H1 (cell line): ENCODE measurements around the gene BZW2. TPM values are rescaled to one million over a fixed set of nuclear protein-coding genes. Genes with fewer than 3 reads are reported as not detected.

Experiments used
- CTCF ChIA-PET: fragments of 300-600 bp; sonication (Branson Sonifier 250); formaldehyde crosslinking; loops from one replicate; lab custom pipeline; 2021; ENCODE audit not compliant: partially characterized antibody; lab: Charles Lee
- POLR2A ChIA-PET: fragments of 300-600 bp; sonication (Branson Sonifier 250); formaldehyde crosslinking; loops from one replicate; lab custom pipeline; 2021; ENCODE audit warnings: inconsistent platforms; ENCODE audit not compliant: partially characterized antibody; lab: Charles Lee
- DNase-seq, 2 experiments: peaks; one replicate each; pipeline versions ENCODE4 v3.0.0 to v3.0.0-alpha.2; 2010 to 2022; ENCODE audit warnings: low spot score in 2 of 2, low read depth in 1 of 2, mixed read lengths in 1 of 2
- FAIRE-seq: peaks from 2 replicates; lab custom pipeline; 2011; peaks lifted over from hg19 to GRCh38; lab: Jason Lieb, UNC
- H2AFZ ChIP-seq: 2 replicates; pipeline ENCODE4 v1.8.1; 2012; ENCODE audit warnings: low read length, inconsistent platforms
- H2AK5ac ChIP-seq: 2 replicates; pipeline ENCODE4 v1.6.1; 2013; ENCODE audit warnings: low read depth, low read length
- H2BK120ac ChIP-seq: replicated peaks from 2 replicates; pipeline ENCODE3; 2013; ENCODE audit warnings: low read depth, low read length, inconsistent platforms
- H2BK12ac ChIP-seq: 2 replicates; pipeline ENCODE4 v1.6.1; 2013; ENCODE audit warnings: low read depth, low read length
- H2BK15ac ChIP-seq: 2 replicates; pipeline ENCODE4 v1.6.1; 2013; ENCODE audit warnings: low read length
- H2BK20ac ChIP-seq: 2 replicates; pipeline ENCODE4 v1.6.1; 2013; ENCODE audit warnings: low read length
- H2BK5ac ChIP-seq: 2 replicates; pipeline ENCODE4 v1.6.1; 2013; ENCODE audit warnings: low read depth, low read length
- H3K14ac ChIP-seq: 2 replicates; pipeline ENCODE4 v1.6.1; 2013; ENCODE audit warnings: inconsistent platforms; ENCODE audit not compliant: insufficient read length
- H3K18ac ChIP-seq: 2 replicates; pipeline ENCODE4 v1.6.1; 2013; ENCODE audit warnings: low read length; ENCODE audit errors: extremely low read depth
- H3K23ac ChIP-seq: 2 replicates; pipeline ENCODE4 v1.6.1; 2013; ENCODE audit warnings: inconsistent platforms; ENCODE audit not compliant: insufficient read length
- H3K23me2 ChIP-seq: 2 replicates; pipeline ENCODE4 v1.6.1; 2013; ENCODE audit warnings: low read depth, low read length
- H3K27ac ChIP-seq: 2 replicates; pipeline ENCODE4 v1.6.1; 2011; ENCODE audit warnings: low read depth, low read length, inconsistent platforms
- H3K27me3 ChIP-seq, 4 experiments: replicated peaks in 1 of 4; 1 replicate in 1 of 4; 2 replicates in 3 of 4; pipeline versions ENCODE4 v1.6.1 to v1.8.1; 2011 to 2013; ENCODE audit warnings: low read length in 3 of 4, mild to moderate bottlenecking in 3 of 4, inconsistent platforms in 2 of 4, mixed read lengths in 2 of 4, moderate library complexity in 1 of 4; ENCODE audit not compliant: control insufficient read depth in 3 of 4, insufficient read depth in 3 of 4; ENCODE audit errors: extremely low read depth in 1 of 4
- H3K36me3 ChIP-seq, 4 experiments: 2 replicates each; pipeline versions ENCODE4 v1.6.1 to v1.8.1; 2011 to 2013; ENCODE audit warnings: mild to moderate bottlenecking in 4 of 4, low read length in 3 of 4, moderate library complexity in 2 of 4, control low read depth in 1 of 4, inconsistent platforms in 1 of 4; ENCODE audit not compliant: insufficient read depth in 4 of 4, control insufficient read depth in 2 of 4
- H3K4ac ChIP-seq: replicated peaks from 2 replicates; pipeline ENCODE3; 2013; ENCODE audit warnings: low read length, low read depth, mixed read lengths, inconsistent platforms; ENCODE audit not compliant: insufficient read length
- H3K4me1 ChIP-seq, 4 experiments: replicated peaks in 1 of 4; 1 replicate in 1 of 4; 2 replicates in 3 of 4; pipeline versions ENCODE4 v1.6.1 to v1.8.1; 2011 to 2013; ENCODE audit warnings: low read length in 3 of 4, inconsistent platforms in 2 of 4, mixed read lengths in 1 of 4; ENCODE audit not compliant: insufficient read depth in 4 of 4, control insufficient read depth in 3 of 4
- H3K4me2 ChIP-seq, 2 experiments: 2 replicates each; pipeline versions ENCODE4 v1.6.1 to v1.8.1; 2011 to 2013; ENCODE audit warnings: low read depth in 2 of 2, low read length in 2 of 2, control low read depth in 1 of 2, inconsistent platforms in 1 of 2, mild to moderate bottlenecking in 1 of 2; ENCODE audit not compliant: insufficient read depth in 1 of 2
- H3K4me3 ChIP-seq, 4 experiments: fragments of 200-600, 300-600 bp in 1 of 4; sonication (generic), shearing (Covaris generic), sonication (Bioruptor Twin) in 1 of 4; 2 replicates each; pipeline versions ENCODE4 v1.5.1 to v1.8.1; 2011 to 2016; ENCODE audit warnings: low read length in 4 of 4, low read depth in 3 of 4, control low read depth in 2 of 4, inconsistent platforms in 2 of 4, mild to moderate bottlenecking in 2 of 4, mixed read lengths in 1 of 4, moderate library complexity in 1 of 4; ENCODE audit not compliant: insufficient read depth in 2 of 4; ENCODE audit errors: extremely low read depth in 1 of 4
- H3K56ac ChIP-seq: replicated peaks from 2 replicates; pipeline ENCODE3; 2013; ENCODE audit warnings: low read depth, mild to moderate bottlenecking, mixed read lengths, low read length, inconsistent platforms; ENCODE audit not compliant: insufficient read length
- H3K79me1 ChIP-seq: 2 replicates; pipeline ENCODE4 v1.6.1; 2013; ENCODE audit warnings: low read depth, low read length, control low read depth
- H3K79me2 ChIP-seq, 2 experiments: 2 replicates each; pipeline versions ENCODE4 v1.6.1 to v1.8.1; 2012 to 2013; ENCODE audit warnings: low read length in 2 of 2, mild to moderate bottlenecking in 2 of 2, inconsistent platforms in 1 of 2; ENCODE audit not compliant: insufficient read depth in 2 of 2, control insufficient read depth in 1 of 2
- H3K9ac ChIP-seq, 4 experiments: replicated peaks in 1 of 4; 1 replicate in 1 of 4; 2 replicates in 3 of 4; pipeline versions ENCODE4 v1.6.1 to v1.8.1; 2011 to 2013; ENCODE audit warnings: low read depth in 3 of 4, low read length in 3 of 4, control low read depth in 2 of 4, mild to moderate bottlenecking in 2 of 4, moderate library complexity in 2 of 4, inconsistent platforms in 1 of 4; ENCODE audit errors: extremely low read depth in 1 of 4
- H3K9me3 ChIP-seq, 2 experiments: 2 replicates each; pipeline versions ENCODE4 v1.6.1 to v1.8.1; 2012 to 2013; ENCODE audit warnings: mild to moderate bottlenecking in 2 of 2, moderate library complexity in 2 of 2, control low read depth in 1 of 2, inconsistent platforms in 1 of 2, low read depth in 1 of 2, low read length in 1 of 2, mixed read lengths in 1 of 2; ENCODE audit not compliant: insufficient read depth in 2 of 2
- H4K20me1 ChIP-seq, 2 experiments: replicated peaks in 1 of 2; 2 replicates each; pipeline versions ENCODE3 to v1.8.1; 2011 to 2013; ENCODE audit warnings: inconsistent platforms in 2 of 2, low read length in 2 of 2, mild to moderate bottlenecking in 1 of 2; ENCODE audit not compliant: insufficient read depth in 2 of 2, control insufficient read depth in 1 of 2
- H4K5ac ChIP-seq: 2 replicates; pipeline ENCODE4 v1.6.1; 2013; ENCODE audit warnings: low read length, low read depth, mixed read lengths, inconsistent platforms; ENCODE audit not compliant: insufficient read length
- H4K8ac ChIP-seq: 2 replicates; pipeline ENCODE4 v1.8.0; 2013; ENCODE audit warnings: mild to moderate bottlenecking, moderate library complexity, low read length, inconsistent platforms; ENCODE audit not compliant: insufficient read depth; ENCODE audit errors: extremely low read depth
- H4K91ac ChIP-seq: replicated peaks from 2 replicates; pipeline ENCODE3; 2013; ENCODE audit warnings: low read length, mixed read lengths, inconsistent platforms; ENCODE audit not compliant: insufficient read length
- CREB1 ChIP-seq: IDR thresholded peaks from 2 replicates; pipeline ENCODE4 v1.6.1; 2012; ENCODE audit warnings: inconsistent platforms
- POLR2A ChIP-seq, 2 experiments: IDR thresholded peaks; 1 replicate in 1 of 2; 2 replicates in 1 of 2; pipeline ENCODE4 v1.6.1; 2011; ENCODE audit warnings: low read depth in 2 of 2, low read length in 2 of 2, mild to moderate bottlenecking in 2 of 2; ENCODE audit errors: control extremely low read depth in 1 of 2
- WGBS, 2 experiments: shearing (Covaris generic) in 1 of 2; methylation state at CpG; one replicate each; pipeline versions ENCODE4 v1.1.6 to v1.1.7; 2013 to 2015; ENCODE audit warnings: low lambda C conversion rate in 2 of 2, mixed read lengths in 2 of 2, inconsistent platforms in 1 of 2, low coverage in 1 of 2, missing lambda C conversion rate in 1 of 2; ENCODE audit not compliant: insufficient replicate concordance in 2 of 2, insufficient coverage in 1 of 2, insufficient read length in 1 of 2; ENCODE audit errors: extremely low coverage in 1 of 2, missing lambda C conversion rate in 1 of 2; 5-methylcytosine and 5-hydroxymethylcytosine counted together
- polyA plus RNA-seq, 7 experiments: library from polyadenylated mRNA; depleted of rRNA in 3 of 7; stranded (reverse) in 5 of 7; unstranded in 2 of 7; fragments of >200 nt in 5 of 7; fragments of 200-250 nt in 2 of 7; gene quantifications; 1 replicate in 5 of 7; 2 replicates in 1 of 7; 4 replicates in 1 of 7; pipeline versions ENCODE4 v1.2.1 to v1.2.3, GENCODE V29; 2011 to 2013; ENCODE audit warnings: missing spikeins in 2 of 7, mixed read lengths in 2 of 7
- total RNA-seq: library from RNA; stranded (reverse); fragmentation: NEBNext Ultra II Directional; extraction: Animal tissue kit (Norgen Biotek cat#: 25700); gene quantifications from 2 replicates; pipeline ENCODE4 v1.2.1, GENCODE V29; 2021

BZW2 gene
- total and polyA plus RNA-seq, 2 of the 8 experiments (the other 6 are each of a cell fraction or from before 2014, with no cell fraction given) = 32.3 to 103 TPM

DNA sequence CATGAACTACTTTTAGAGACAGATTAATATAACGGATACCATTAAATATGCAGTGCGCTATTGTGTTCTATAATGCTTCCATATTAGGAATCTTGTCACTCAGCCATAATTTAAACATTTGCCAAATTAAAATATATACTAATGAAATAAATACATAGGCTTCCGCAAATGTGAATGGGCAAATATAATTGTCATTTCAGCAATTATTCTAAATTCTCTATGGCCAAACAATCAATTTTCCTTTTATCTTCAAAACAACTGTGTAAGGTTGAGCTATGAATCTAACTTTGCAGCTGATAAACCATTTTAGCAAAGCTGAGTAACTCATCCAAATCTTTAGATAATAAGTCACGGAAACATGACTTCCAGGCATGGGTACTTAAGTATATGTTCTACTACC lies 86.8 kb downstream of the BZW2 start:
- H3K27ac ChIP-seq = no peak overlapping the region
- H3K4me3 ChIP-seq = no peak overlapping the region
- no peaks in the 10 kb centered on the region for H3K79me2 ChIP-seq
- H3K18ac ChIP-seq = no peak overlapping the region
- H3K9ac ChIP-seq = no peak overlapping the region
- no peak overlapping the region for H2AK5ac ChIP-seq
- H4K20me1 ChIP-seq = no peaks in the 10 kb centered on the region
- no peak overlapping the region for H4K5ac ChIP-seq
- POLR2A ChIA-PET = no interaction called here
- no peak for TF ChIP-seq POLR2A (IDR thresholded peaks at IDR 0.05; ENCODE audit: control extremely low read depth in 1 of 2, low read depth in 2 of 2, low read length in 2 of 2)
- TF ChIP-seq CREB1 = no peak
- TF ChIP-seq, all 59 proteins: peak for 0
- H3K9me3 ChIP-seq = no peaks in the 10 kb centered on the region
- no peak overlapping the region for H2AFZ ChIP-seq
- 95% methylated on average over 4 of the region's 4 CpGs; no CpG with 5 or more reads in 1 of the 2 experiments for WGBS, 2 experiments
- FAIRE-seq = no peak
- no peak overlapping the region for H2BK20ac ChIP-seq
- H4K91ac ChIP-seq = no peak overlapping the region
- no peak overlapping the region for H3K14ac ChIP-seq
- no peak overlapping the region for H2BK15ac ChIP-seq
- H3K23me2 ChIP-seq = no peaks in the 10 kb centered on the region; the same call in 1 of the 2 replicates
- H3K23ac ChIP-seq = no peak overlapping the region
- H4K8ac ChIP-seq = no peak overlapping the region
- H3K4me1 ChIP-seq = peaks cover 0 to 6% (median 0%) of the 10 kb centered on the region in 4 experiments; a peak in 2 of 7 replicates
- DNase-seq = no peak
- CTCF ChIA-PET = no interaction called here
- H3K4me2 ChIP-seq = no peak overlapping the region
- no peak overlapping the region for H3K56ac ChIP-seq
- H3K36me3 ChIP-seq = no peaks in the 10 kb centered on the region
- no peak overlapping the region for H3K4ac ChIP-seq
- no peak overlapping the region for H2BK120ac ChIP-seq
- H2BK5ac ChIP-seq = no peak overlapping the region
- no peaks in the 10 kb centered on the region for H3K79me1 ChIP-seq
- H3K27me3 ChIP-seq = no peaks in the 10 kb centered on the region
- H2BK12ac ChIP-seq = no peak overlapping the region
